Mesenchymal stem cell (in vitro differentiated cells and primary cell): Measurements from ENCODE around the gene AGPAT2.

ENCODE experiments used
- DNase-seq: peaks from one replicate; pipeline ENCODE4 v3.0.0-alpha.2; 2013
- H2AFZ ChIP-seq: one replicate; pipeline ENCODE4 v1.6.1; 2013; ENCODE audit warnings: low read depth, mild to moderate bottlenecking, control low read depth, inconsistent platforms, low read length, moderate library complexity
- H2AK5ac ChIP-seq: 2 replicates; pipeline ENCODE4 v1.6.1; 2013; ENCODE audit warnings: low read length, moderate library complexity, mild to moderate bottlenecking, inconsistent platforms; ENCODE audit not compliant: severe bottlenecking
- H2BK120ac ChIP-seq: one replicate; pipeline ENCODE4 v1.6.1; 2013; ENCODE audit warnings: low read depth, mild to moderate bottlenecking, inconsistent platforms, low read length, moderate library complexity
- H2BK12ac ChIP-seq, 2 experiments: one replicate each; pipeline ENCODE4 v1.6.1; 2013; ENCODE audit warnings: inconsistent platforms in 2 of 2, low read length in 2 of 2, mild to moderate bottlenecking in 2 of 2, moderate library complexity in 2 of 2, control low read depth in 1 of 2
- H2BK15ac ChIP-seq: one replicate; pipeline ENCODE4 v1.6.1; 2013; ENCODE audit warnings: mild to moderate bottlenecking, low read depth, inconsistent platforms; ENCODE audit not compliant: poor library complexity, severe bottlenecking
- H2BK5ac ChIP-seq: 2 replicates; pipeline ENCODE4 v1.6.1; 2013; ENCODE audit warnings: low read depth, mild to moderate bottlenecking, low read length, control low read depth, inconsistent platforms; ENCODE audit not compliant: poor library complexity, severe bottlenecking
- H3K14ac ChIP-seq, 2 experiments: one replicate each; pipeline ENCODE4 v1.6.1; 2013; ENCODE audit warnings: inconsistent platforms in 2 of 2, low read length in 2 of 2, control low read depth in 1 of 2, mild to moderate bottlenecking in 1 of 2, moderate library complexity in 1 of 2
- H3K18ac ChIP-seq, 2 experiments: one replicate each; pipeline ENCODE4 v1.6.1; 2013; ENCODE audit warnings: inconsistent platforms in 2 of 2, low read length in 2 of 2, control low read depth in 1 of 2, low read depth in 1 of 2, mild to moderate bottlenecking in 1 of 2
- H3K23ac ChIP-seq, 2 experiments: one replicate each; pipeline ENCODE4 v1.6.1; 2013; ENCODE audit warnings: inconsistent platforms in 2 of 2, low read length in 2 of 2, mild to moderate bottlenecking in 2 of 2, moderate library complexity in 2 of 2, control low read depth in 1 of 2
- H3K27ac ChIP-seq: 2 replicates; pipeline ENCODE4 v1.5.1; 2013; ENCODE audit warnings: mild to moderate bottlenecking, moderate library complexity, low read length, control low read depth, inconsistent platforms; ENCODE audit not compliant: poor library complexity, severe bottlenecking
- H3K27me3 ChIP-seq, 2 experiments: 2 replicates each; pipeline versions ENCODE4 v1.6.1 to v1.7.0; 2013; ENCODE audit warnings: low read length in 2 of 2, mild to moderate bottlenecking in 2 of 2, moderate library complexity in 2 of 2, control low read depth in 1 of 2, inconsistent platforms in 1 of 2; ENCODE audit not compliant: control insufficient read depth in 1 of 2, insufficient read depth in 1 of 2
- H3K36me3 ChIP-seq, 2 experiments: 2 replicates each; pipeline versions ENCODE4 v1.6.1 to v1.7.0; 2013; ENCODE audit warnings: low read length in 2 of 2, control low read depth in 1 of 2, inconsistent platforms in 1 of 2, low read depth in 1 of 2, mild to moderate bottlenecking in 1 of 2; ENCODE audit not compliant: insufficient read depth in 2 of 2, control insufficient read depth in 1 of 2
- H3K4ac ChIP-seq, 2 experiments: one replicate each; pipeline ENCODE4 v1.6.1; 2013; ENCODE audit warnings: inconsistent platforms in 2 of 2, low read length in 2 of 2, mild to moderate bottlenecking in 2 of 2, moderate library complexity in 2 of 2, control low read depth in 1 of 2, low read depth in 1 of 2
- H3K4me1 ChIP-seq: 2 replicates; pipeline ENCODE4 v1.6.1; 2013; ENCODE audit warnings: low read depth, low read length, control low read depth; ENCODE audit not compliant: control insufficient read depth, insufficient read depth
- H3K4me2 ChIP-seq: 2 replicates; pipeline ENCODE4 v1.6.1; 2013; ENCODE audit warnings: low read length, mild to moderate bottlenecking, inconsistent platforms; ENCODE audit not compliant: poor library complexity, severe bottlenecking
- H3K4me3 ChIP-seq, 2 experiments: 2 replicates each; pipeline versions ENCODE4 v1.5.1 to v1.7.0; 2013; ENCODE audit warnings: low read length in 2 of 2, mild to moderate bottlenecking in 2 of 2, control low read depth in 1 of 2, low read depth in 1 of 2; ENCODE audit not compliant: insufficient read depth in 1 of 2
- H3K79me1 ChIP-seq: replicated peaks from 2 replicates; pipeline ENCODE4 v1.6.1; 2013; ENCODE audit warnings: mild to moderate bottlenecking, control low read depth, low read length, inconsistent platforms; ENCODE audit not compliant: poor library complexity, severe bottlenecking
- H3K9ac ChIP-seq: 2 replicates; pipeline ENCODE4 v1.7.0; 2013; ENCODE audit warnings: mild to moderate bottlenecking, low read length, moderate library complexity
- H3K9me3 ChIP-seq: 2 replicates; pipeline ENCODE4 v1.7.0; 2013; ENCODE audit warnings: mild to moderate bottlenecking, low read length; ENCODE audit not compliant: control insufficient read depth
- H4K8ac ChIP-seq: one replicate; pipeline ENCODE4 v1.6.1; 2013; ENCODE audit warnings: inconsistent platforms, mild to moderate bottlenecking, low read length, moderate library complexity
- H4K91ac ChIP-seq: one replicate; pipeline ENCODE4 v1.6.1; 2013; ENCODE audit warnings: mild to moderate bottlenecking, low read length, inconsistent platforms
- WGBS: methylation state at CpG from one replicate; pipeline ENCODE4 v1.1.7; 2013; ENCODE audit warnings: mixed read lengths; 5-methylcytosine and 5-hydroxymethylcytosine counted together

Gene AGPAT2

GRCh38 chr9:136728548-136729123, 41.4 kb upstream of the AGPAT2 start:
- H3K27me3 ChIP-seq = no peaks in the 10 kb centered on the region
- peak overlapping the region; percentile 89 to 95 for H3K4ac ChIP-seq
- no peak overlapping the region for H2BK5ac ChIP-seq
- H3K9me3 ChIP-seq = no peaks in the 10 kb centered on the region
- peak overlapping the region; percentile 80 for H2AFZ ChIP-seq
- H2BK12ac ChIP-seq = peak overlapping the region in 1 of 2 experiments; percentile 52
- peak; percentile 60 for DNase-seq
- peak overlapping the region in 1 of 2 experiments; percentile 96 for H3K23ac ChIP-seq
- H3K4me2 ChIP-seq = peak overlapping the region; percentile 95
- H3K79me1 ChIP-seq = peaks cover 12% of the 10 kb centered on the region
- H3K27ac ChIP-seq = no peak overlapping the region
- H4K8ac ChIP-seq = peak overlapping the region; percentile 88
- peak overlapping the region; percentile 87 for H4K91ac ChIP-seq
- H3K9ac ChIP-seq = peak overlapping the region; percentile 86
- peak overlapping the region; percentile 55 for H2BK120ac ChIP-seq
- H3K4me3 ChIP-seq = peak overlapping the region; percentile 93 to 99
- no peak overlapping the region for H2AK5ac ChIP-seq
- peaks cover 30 to 32% of the 10 kb centered on the region in 2 experiments for H3K36me3 ChIP-seq
- peak overlapping the region; percentile 94 to 97 for H3K18ac ChIP-seq
- H2BK15ac ChIP-seq = peak overlapping the region; percentile 55
- peaks cover 29% of the 10 kb centered on the region for H3K4me1 ChIP-seq
- H3K14ac ChIP-seq = peak overlapping the region in 1 of 2 experiments; percentile 96
- WGBS = 5% methylated on average over 53 of the region's 53 CpGs

DNA sequence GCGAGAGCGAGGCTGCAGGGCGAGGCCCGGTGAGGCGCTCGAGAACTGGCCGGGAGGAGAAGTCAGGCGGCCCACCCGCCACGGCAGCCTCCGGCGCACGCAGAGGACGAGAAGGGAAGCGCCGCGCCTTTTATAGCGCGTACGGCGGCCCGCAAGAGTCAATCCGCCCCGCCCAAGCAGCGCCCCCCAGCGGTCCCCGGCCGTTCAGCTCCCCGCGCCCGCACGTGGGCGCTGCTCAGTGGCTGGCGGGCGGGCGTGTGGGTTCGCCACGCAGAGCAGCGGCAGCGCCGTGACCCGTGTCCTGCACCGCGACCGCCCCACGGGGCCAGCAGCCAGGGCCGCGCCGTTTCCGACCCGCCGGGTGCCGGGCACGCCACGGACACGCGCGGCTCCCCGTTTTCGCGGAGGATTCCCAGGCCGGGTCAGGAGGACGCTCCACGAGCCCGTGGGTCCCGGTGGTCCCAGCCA, 40.9 kb upstream of the AGPAT2 start:
- Histone ChIP-seq H3K27ac (no peak overlapping the region), H3K27me3 (no peaks in the 10 kb centered on the region), H3K23ac (peak overlapping the region in 1 of 2 experiments; percentile 96), H3K4ac (peak overlapping the region; percentile 89 to 95), H3K18ac (peak overlapping the region; percentile 94 to 97), H3K4me2 (peak overlapping the region; percentile 95), H2BK15ac (peak overlapping the region; percentile 55), H3K4me3 (peak overlapping the region; percentile 93 to 99), H3K36me3 (peaks cover 36 to 37% of the 10 kb centered on the region in 2 experiments), H2AK5ac (no peak overlapping the region), H2BK12ac (no peak overlapping the region), H2AFZ (peak overlapping the region; percentile 80), H4K91ac (peak overlapping the region; percentile 87), H3K14ac (peak overlapping the region in 1 of 2 experiments; percentile 96), H3K79me1 (peaks cover 17% of the 10 kb centered on the region), H3K9ac (peak overlapping the region; percentile 94), H3K4me1 (peaks cover 34% of the 10 kb centered on the region), H4K8ac (peak overlapping the region; percentile 88), H2BK120ac (peak overlapping the region; percentile 55), H3K9me3 (no peaks in the 10 kb centered on the region), H2BK5ac (no peak overlapping the region)
- under 1% methylated on average over 60 of the region's 66 CpGs for WGBS
- DNase-seq = peak; percentile 90

GRCh38 chr9:136726631-136727191, 39.5 kb upstream of the AGPAT2 start:
- Histone ChIP-seq H3K18ac (no peak overlapping the region), H2BK120ac (no peak overlapping the region), H3K4ac (no peak overlapping the region), H3K79me1 (peaks cover 21% of the 10 kb centered on the region), H4K91ac (no peak overlapping the region), H3K36me3 (peaks cover 43 to 51% of the 10 kb centered on the region in 2 experiments), H3K4me3 (peak overlapping the region; percentile 33 to 99), H3K14ac (no peak overlapping the region), H3K4me2 (peak overlapping the region; percentile 95), H3K9me3 (no peaks in the 10 kb centered on the region), H2BK15ac (no peak overlapping the region), H3K27ac (no peak overlapping the region), H2BK5ac (no peak overlapping the region), H2BK12ac (no peak overlapping the region), H3K27me3 (no peaks in the 10 kb centered on the region), H4K8ac (no peak overlapping the region), H2AK5ac (no peak overlapping the region), H2AFZ (no peak overlapping the region), H3K23ac (no peak overlapping the region), H3K4me1 (peaks cover 43% of the 10 kb centered on the region), H3K9ac (peak overlapping the region; percentile 94)
- 31% methylated on average over 18 of the region's 18 CpGs for WGBS
- DNase-seq = peak; percentile 66

DNA sequence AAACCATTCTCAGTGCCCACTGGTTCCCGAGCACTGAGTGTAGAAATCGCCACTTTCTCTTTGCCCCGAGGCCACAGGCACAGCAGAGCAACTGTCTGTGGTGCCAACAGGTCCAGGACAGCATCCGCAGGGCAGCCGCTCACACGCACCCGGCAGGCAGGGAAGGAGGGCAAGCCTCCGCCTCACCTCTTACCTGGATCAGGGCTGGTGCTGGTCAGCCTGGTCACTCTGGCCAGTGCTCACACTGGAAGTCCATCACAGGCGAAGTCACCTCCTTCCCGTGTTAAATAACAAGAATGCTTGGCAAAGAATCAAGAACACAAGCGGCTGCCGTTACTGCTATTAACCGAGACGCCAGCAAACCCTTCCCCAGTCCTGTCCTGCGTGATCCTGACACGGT, 38.9 kb upstream of the AGPAT2 start:
- H4K91ac ChIP-seq = no peak overlapping the region
- no peak overlapping the region for H3K4ac ChIP-seq
- no peak overlapping the region for H4K8ac ChIP-seq
- 74% methylated on average over 16 of the region's 16 CpGs for WGBS
- peak overlapping the region; percentile 94 for H3K9ac ChIP-seq
- peaks cover 46% of the 10 kb centered on the region for H3K4me1 ChIP-seq
- peak overlapping the region; percentile 95 for H3K4me2 ChIP-seq
- no peak overlapping the region for H2BK5ac ChIP-seq
- DNase-seq = no peak
- H2BK15ac ChIP-seq = peak overlapping the region; percentile 17
- H2AK5ac ChIP-seq = no peak overlapping the region
- peak overlapping the region in 1 of 2 experiments; percentile 21 for H2BK12ac ChIP-seq
- H3K27ac ChIP-seq = no peak overlapping the region
- H3K27me3 ChIP-seq = no peaks in the 10 kb centered on the region
- H3K4me3 ChIP-seq = peak overlapping the region; percentile 33 to 99
- H3K14ac ChIP-seq = peak overlapping the region in 1 of 2 experiments; percentile 41
- H2BK120ac ChIP-seq = no peak overlapping the region
- peaks cover 21% of the 10 kb centered on the region for H3K79me1 ChIP-seq
- peak overlapping the region in 1 of 2 experiments; percentile 67 for H3K18ac ChIP-seq
- peaks cover 46 to 57% of the 10 kb centered on the region in 2 experiments for H3K36me3 ChIP-seq
- H3K9me3 ChIP-seq = no peaks in the 10 kb centered on the region
- H3K23ac ChIP-seq = peak overlapping the region in 1 of 2 experiments; percentile 28
- no peak overlapping the region for H2AFZ ChIP-seq
